ENCODE results near the gene HHLA2. TPM values are rescaled to one million over a fixed set of nuclear protein-coding genes. Genes with fewer than 3 reads are reported as not detected.

HHLA2 gene
- total RNA-seq, 2 donors from 2014 or later: 2.1 TPM; not detected in 1

GRCh38 chr3:108305484-108306172 is 9.3 kb downstream of the HHLA2 start:
- peaks cover 23% of the 10 kb centered on the region for H3K4me1 ChIP-seq
- no peaks in the 10 kb centered on the region for H3K36me3 ChIP-seq (replicated peaks in 1 of 2; ENCODE audit: insufficient read depth in 1 of 2, low read depth in 2 of 2)
- peak overlapping the region in 1 of 4 donors; percentile 22 for H3K27ac ChIP-seq
- no peak overlapping the region for H3K4me3 ChIP-seq
- intact Hi-C loops (cut with DNase I): no loop called here
- no peaks in the 10 kb centered on the region for H3K27me3 ChIP-seq
- ATAC-seq (peak; percentile 97), DNase-seq (peak; percentile 83 to 90 (median 86))
- WGBS, 2 donors: 76 to 79% methylated on average over 1 of the region's 1 CpG
- H3K9me3 ChIP-seq: no peaks in the 10 kb centered on the region
- TF ChIP-seq POLR2A (IDR thresholded peaks at IDR 0.05): no peak
- TF ChIP-seq CTCF (IDR thresholded peaks at IDR 0.05): no peak

- no peak for DNase-seq
- WGBS, 2 donors: 65 to 84% methylated on average over 5 of the region's 5 CpGs
Observed at GRCh38 chr3:108311797-108312196, 15.4 kb downstream of the HHLA2 start.

GRCh38 chr3:108312656-108313055 is 16.3 kb downstream of the HHLA2 start:
- no peaks in the 10 kb centered on the region for H3K36me3 ChIP-seq (replicated peaks in 1 of 2; ENCODE audit: insufficient read depth in 1 of 2, low read depth in 2 of 2)
- intact Hi-C loops (cut with DNase I): no loop called here
- H3K4me1 ChIP-seq: peaks cover 23% of the 10 kb centered on the region
- DNase-seq (no peak), ATAC-seq (no peak)
- 74 to 81% methylated on average over 1 of the region's 1 CpG for WGBS, 2 donors
- TF ChIP-seq POLR2A (IDR thresholded peaks at IDR 0.05) (no peak), CTCF (IDR thresholded peaks at IDR 0.05) (no peak)
- no peaks in the 10 kb centered on the region for H3K9me3 ChIP-seq
- H3K27ac ChIP-seq: no peak overlapping the region
- no peak overlapping the region for H3K4me3 ChIP-seq
- no peaks in the 10 kb centered on the region for H3K27me3 ChIP-seq

More at GRCh38 chr3:108311797-108312196, 15.4 kb downstream of the HHLA2 start:
- no peak overlapping the region for H3K4me3 ChIP-seq
- ATAC-seq: no peak
- H3K36me3 ChIP-seq (replicated peaks in 1 of 2; ENCODE audit: insufficient read depth in 1 of 2, low read depth in 2 of 2): no peaks in the 10 kb centered on the region
- H3K9me3 ChIP-seq: no peaks in the 10 kb centered on the region
- TF ChIP-seq CTCF (IDR thresholded peaks at IDR 0.05): no peak
- TF ChIP-seq POLR2A (IDR thresholded peaks at IDR 0.05): no peak
- no peaks in the 10 kb centered on the region for H3K27me3 ChIP-seq
- intact Hi-C loops (cut with DNase I): no loop called here
- H3K27ac ChIP-seq: no peak overlapping the region
- peaks cover 21% of the 10 kb centered on the region for H3K4me1 ChIP-seq

- H3K9me3 ChIP-seq: no peaks in the 10 kb centered on the region
- peak; percentile 52 for ATAC-seq
- H3K4me3 ChIP-seq: no peak overlapping the region
- TF ChIP-seq CTCF (IDR thresholded peaks at IDR 0.05): no peak
- TF ChIP-seq POLR2A (IDR thresholded peaks at IDR 0.05): no peak
- DNase-seq: no peak
- peaks cover 45% of the 10 kb centered on the region for H3K4me1 ChIP-seq
- intact Hi-C loops (cut with DNase I): no loop called here
- H3K36me3 ChIP-seq (replicated peaks in 1 of 2; ENCODE audit: insufficient read depth in 1 of 2, low read depth in 2 of 2): no peaks in the 10 kb centered on the region
- 23 to 32% methylated on average over 2 of the region's 2 CpGs for WGBS, 2 donors
- no peaks in the 10 kb centered on the region for H3K27me3 ChIP-seq
- H3K27ac ChIP-seq: peak overlapping the region in 1 of 4 donors; percentile 8
Observed at GRCh38 chr3:108315767-108316301, 19.5 kb downstream of the HHLA2 start.

All from body of pancreas (tissue), 4 donors.